ENCODE results near the gene MINK1. TPM values are rescaled to one million over a fixed set of nuclear protein-coding genes. Genes with fewer than 3 reads are reported as not detected.

Gene MINK1
- total and polyA plus RNA-seq, 2 of the 13 experiments (the other 11 are each of a cell fraction or from before 2014, with no cell fraction given) = 17.2 to 63.9 TPM

DNA sequence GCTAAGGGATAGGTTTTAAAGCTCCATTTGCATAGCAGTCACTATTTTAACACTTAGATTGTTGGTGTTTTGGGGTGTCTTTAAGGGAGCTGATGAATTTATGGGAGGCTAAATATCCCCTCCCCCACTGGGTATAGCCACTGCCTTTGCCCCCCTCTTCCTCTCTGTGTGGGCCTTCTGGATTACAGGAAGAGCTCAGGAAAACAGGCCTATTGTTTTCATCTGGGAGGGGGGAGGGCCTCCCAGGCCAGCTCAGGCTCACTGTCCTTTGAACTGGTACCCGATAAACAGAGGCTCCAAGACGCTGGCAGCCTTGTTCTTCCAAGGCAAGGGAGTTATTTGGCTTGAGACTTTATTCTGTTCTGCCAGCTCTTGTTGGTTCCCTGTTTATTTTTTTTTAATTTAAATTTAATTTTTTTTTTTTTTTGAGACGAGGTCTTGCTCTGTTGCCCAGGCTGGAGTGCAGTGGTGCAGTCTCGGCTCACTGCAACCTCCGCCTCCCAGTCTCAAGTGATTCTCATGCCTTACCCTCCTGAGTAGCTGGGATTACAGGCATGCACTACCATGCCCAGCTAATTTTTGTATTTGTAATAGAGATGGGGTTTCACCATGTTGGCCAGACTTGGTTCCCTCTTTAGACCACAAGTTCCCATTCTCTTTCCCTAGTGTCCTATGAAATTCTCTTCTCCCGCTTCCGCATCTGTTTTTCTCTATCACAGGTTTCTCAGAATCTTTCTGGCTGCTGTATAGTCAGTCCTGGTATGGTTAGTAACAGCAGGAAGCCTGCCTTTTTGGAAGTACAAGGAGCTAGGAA is 25.1 kb downstream of the MINK1 start (continued):
- TF ChIP-seq RARA (CRISPR knock-in tag; IDR thresholded peaks at IDR 0.05) = peak; percentile 16; the same call in 1 of the 2 replicates
- TF ChIP-seq XBP1 (CRISPR knock-in tag; IDR thresholded peaks at IDR 0.05) = no peak
- no peak for TF ChIP-seq JUND (CRISPR knock-in tag; IDR thresholded peaks at IDR 0.05)
- TF ChIP-seq ZNF746 (CRISPR knock-in tag; IDR thresholded peaks at IDR 0.05) = no peak
- TF ChIP-seq, protein P1, sequence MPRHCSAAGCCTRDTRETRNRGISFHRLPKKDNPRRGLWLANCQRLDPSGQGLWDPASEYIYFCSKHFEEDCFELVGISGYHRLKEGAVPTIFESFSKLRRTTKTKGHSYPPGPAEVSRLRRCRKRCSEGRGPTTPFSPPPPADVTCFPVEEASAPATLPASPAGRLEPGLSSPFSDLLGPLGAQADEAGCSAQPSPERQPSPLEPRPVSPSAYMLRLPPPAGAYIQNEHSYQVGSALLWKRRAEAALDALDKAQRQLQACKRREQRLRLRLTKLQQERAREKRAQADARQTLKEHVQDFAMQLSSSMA (CRISPR knock-in tag; IDR thresholded peaks at IDR 0.05) = no peak
- no peak for TF ChIP-seq CCDC6 (CRISPR knock-in tag; IDR thresholded peaks at IDR 0.05)
- TF ChIP-seq FOXK2 (IDR thresholded peaks at IDR 0.05) = no peak
- TF ChIP-seq TCF7 (IDR thresholded peaks at IDR 0.05; ENCODE audit: low read depth) = peak; percentile 43; the same call in 1 of the 2 replicates
- TF ChIP-seq ZNF431 (CRISPR knock-in tag; IDR thresholded peaks at IDR 0.05; ENCODE audit: borderline replicate concordance, low read depth) = peak; percentile 51; the same call in 1 of the 2 replicates
- peak; percentile 71; the same call in 1 of the 2 replicates for TF ChIP-seq HDAC1 (CRISPR knock-in tag; IDR thresholded peaks at IDR 0.05)
- TF ChIP-seq, protein P2, sequence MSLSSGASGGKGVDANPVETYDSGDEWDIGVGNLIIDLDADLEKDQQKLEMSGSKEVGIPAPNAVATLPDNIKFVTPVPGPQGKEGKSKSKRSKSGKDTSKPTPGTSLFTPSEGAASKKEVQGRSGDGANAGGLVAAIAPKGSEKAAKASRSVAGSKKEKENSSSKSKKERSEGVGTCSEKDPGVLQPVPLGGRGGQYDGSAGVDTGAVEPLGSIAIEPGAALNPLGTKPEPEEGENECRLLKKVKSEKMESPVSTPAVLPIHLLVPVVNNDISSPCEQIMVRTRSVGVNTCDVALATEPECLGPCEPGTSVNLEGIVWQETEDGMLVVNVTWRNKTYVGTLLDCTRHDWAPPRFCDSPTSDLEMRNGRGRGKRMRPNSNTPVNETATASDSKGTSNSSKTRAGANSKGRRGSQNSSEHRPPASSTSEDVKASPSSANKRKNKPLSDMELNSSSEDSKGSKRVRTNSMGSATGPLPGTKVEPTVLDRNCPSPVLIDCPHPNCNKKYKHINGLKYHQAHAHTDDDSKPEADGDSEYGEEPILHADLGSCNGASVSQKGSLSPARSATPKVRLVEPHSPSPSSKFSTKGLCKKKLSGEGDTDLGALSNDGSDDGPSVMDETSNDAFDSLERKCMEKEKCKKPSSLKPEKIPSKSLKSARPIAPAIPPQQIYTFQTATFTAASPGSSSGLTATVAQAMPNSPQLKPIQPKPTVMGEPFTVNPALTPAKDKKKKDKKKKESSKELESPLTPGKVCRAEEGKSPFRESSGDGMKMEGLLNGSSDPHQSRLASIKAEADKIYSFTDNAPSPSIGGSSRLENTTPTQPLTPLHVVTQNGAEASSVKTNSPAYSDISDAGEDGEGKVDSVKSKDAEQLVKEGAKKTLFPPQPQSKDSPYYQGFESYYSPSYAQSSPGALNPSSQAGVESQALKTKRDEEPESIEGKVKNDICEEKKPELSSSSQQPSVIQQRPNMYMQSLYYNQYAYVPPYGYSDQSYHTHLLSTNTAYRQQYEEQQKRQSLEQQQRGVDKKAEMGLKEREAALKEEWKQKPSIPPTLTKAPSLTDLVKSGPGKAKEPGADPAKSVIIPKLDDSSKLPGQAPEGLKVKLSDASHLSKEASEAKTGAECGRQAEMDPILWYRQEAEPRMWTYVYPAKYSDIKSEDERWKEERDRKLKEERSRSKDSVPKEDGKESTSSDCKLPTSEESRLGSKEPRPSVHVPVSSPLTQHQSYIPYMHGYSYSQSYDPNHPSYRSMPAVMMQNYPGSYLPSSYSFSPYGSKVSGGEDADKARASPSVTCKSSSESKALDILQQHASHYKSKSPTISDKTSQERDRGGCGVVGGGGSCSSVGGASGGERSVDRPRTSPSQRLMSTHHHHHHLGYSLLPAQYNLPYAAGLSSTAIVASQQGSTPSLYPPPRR (CRISPR knock-in tag; IDR thresholded peaks at IDR 0.05; ENCODE audit: borderline replicate concordance) = no peak
- TF ChIP-seq HNF4A (CRISPR knock-in tag; IDR thresholded peaks at IDR 0.05) = peak; percentile 63
- TF ChIP-seq ZNF652 (CRISPR knock-in tag; IDR thresholded peaks at IDR 0.05; ENCODE audit: borderline replicate concordance, low read depth) = no peak
- peak; percentile 81 for TF ChIP-seq GATAD2A (CRISPR knock-in tag; IDR thresholded peaks at IDR 0.05)
- TF ChIP-seq ZNF644 (CRISPR knock-in tag; IDR thresholded peaks at IDR 0.05; ENCODE audit: low read depth) = no peak
- TF ChIP-seq, protein P3, sequence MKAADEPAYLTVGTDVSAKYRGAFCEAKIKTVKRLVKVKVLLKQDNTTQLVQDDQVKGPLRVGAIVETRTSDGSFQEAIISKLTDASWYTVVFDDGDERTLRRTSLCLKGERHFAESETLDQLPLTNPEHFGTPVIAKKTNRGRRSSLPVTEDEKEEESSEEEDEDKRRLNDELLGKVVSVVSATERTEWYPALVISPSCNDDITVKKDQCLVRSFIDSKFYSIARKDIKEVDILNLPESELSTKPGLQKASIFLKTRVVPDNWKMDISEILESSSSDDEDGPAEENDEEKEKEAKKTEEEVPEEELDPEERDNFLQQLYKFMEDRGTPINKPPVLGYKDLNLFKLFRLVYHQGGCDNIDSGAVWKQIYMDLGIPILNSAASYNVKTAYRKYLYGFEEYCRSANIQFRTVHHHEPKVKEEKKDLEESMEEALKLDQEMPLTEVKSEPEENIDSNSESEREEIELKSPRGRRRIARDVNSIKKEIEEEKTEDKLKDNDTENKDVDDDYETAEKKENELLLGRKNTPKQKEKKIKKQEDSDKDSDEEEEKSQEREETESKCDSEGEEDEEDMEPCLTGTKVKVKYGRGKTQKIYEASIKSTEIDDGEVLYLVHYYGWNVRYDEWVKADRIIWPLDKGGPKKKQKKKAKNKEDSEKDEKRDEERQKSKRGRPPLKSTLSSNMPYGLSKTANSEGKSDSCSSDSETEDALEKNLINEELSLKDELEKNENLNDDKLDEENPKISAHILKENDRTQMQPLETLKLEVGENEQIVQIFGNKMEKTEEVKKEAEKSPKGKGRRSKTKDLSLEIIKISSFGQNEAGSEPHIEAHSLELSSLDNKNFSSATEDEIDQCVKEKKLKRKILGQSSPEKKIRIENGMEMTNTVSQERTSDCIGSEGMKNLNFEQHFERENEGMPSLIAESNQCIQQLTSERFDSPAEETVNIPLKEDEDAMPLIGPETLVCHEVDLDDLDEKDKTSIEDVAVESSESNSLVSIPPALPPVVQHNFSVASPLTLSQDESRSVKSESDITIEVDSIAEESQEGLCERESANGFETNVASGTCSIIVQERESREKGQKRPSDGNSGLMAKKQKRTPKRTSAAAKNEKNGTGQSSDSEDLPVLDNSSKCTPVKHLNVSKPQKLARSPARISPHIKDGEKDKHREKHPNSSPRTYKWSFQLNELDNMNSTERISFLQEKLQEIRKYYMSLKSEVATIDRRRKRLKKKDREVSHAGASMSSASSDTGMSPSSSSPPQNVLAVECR (CRISPR knock-in tag; IDR thresholded peaks at IDR 0.05; ENCODE audit: borderline replicate concordance) = peak; percentile 30; the same call in 1 of the 2 replicates
- no peak for TF ChIP-seq MAZ (IDR thresholded peaks at IDR 0.05; ENCODE audit: borderline replicate concordance, low read depth, low read length)
- peak; percentile 68 for TF ChIP-seq MAZ (CRISPR knock-in tag; IDR thresholded peaks at IDR 0.05; ENCODE audit: low read depth)
- no peak for TF ChIP-seq ZKSCAN8 (CRISPR knock-in tag; IDR thresholded peaks at IDR 0.05; ENCODE audit: borderline replicate concordance)
- TF ChIP-seq NFIC (IDR thresholded peaks at IDR 0.05; ENCODE audit: low read length) = 0 out of 2 replicates have a peak, but pooled peaks have one; percentile 62
- TF ChIP-seq ZNF589 (CRISPR knock-in tag; conservative IDR thresholded peaks at IDR 0.05) = no peak
- TF ChIP-seq RORA (CRISPR knock-in tag; IDR thresholded peaks at IDR 0.05) = no peak
